ENCODE measurements around the gene S100A6.

The S100A6 gene

DNA sequence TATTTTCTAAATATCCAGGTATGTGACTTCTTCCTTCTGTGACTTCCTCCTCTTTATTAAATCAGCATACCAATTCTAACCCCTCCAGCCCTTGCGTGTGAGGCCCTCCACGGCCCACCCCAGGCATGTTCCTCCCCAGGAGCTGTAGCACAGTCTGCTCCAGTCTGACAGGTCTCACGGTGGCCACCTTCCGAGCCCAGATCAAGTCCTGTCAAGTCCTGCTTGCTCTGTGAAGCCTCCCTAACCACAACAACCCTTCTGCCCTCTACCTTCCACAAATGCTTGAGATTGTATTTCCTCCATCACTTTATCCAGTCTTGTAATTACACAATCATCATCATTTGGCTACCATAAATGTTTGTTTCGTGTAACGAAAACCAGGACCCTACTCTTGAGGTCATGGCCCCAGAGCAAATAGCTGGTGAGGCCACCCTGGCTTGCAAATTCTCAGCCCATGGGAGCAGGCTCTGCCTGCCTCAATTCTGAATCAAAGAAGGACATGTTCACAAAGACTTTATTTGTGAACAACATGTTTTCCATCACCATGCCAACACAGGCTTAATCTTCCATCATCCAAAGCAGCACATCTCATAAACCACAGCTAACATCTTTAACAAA is 42.3 kb downstream of the S100A6 start:
- no peak for DNase-seq

DNA sequence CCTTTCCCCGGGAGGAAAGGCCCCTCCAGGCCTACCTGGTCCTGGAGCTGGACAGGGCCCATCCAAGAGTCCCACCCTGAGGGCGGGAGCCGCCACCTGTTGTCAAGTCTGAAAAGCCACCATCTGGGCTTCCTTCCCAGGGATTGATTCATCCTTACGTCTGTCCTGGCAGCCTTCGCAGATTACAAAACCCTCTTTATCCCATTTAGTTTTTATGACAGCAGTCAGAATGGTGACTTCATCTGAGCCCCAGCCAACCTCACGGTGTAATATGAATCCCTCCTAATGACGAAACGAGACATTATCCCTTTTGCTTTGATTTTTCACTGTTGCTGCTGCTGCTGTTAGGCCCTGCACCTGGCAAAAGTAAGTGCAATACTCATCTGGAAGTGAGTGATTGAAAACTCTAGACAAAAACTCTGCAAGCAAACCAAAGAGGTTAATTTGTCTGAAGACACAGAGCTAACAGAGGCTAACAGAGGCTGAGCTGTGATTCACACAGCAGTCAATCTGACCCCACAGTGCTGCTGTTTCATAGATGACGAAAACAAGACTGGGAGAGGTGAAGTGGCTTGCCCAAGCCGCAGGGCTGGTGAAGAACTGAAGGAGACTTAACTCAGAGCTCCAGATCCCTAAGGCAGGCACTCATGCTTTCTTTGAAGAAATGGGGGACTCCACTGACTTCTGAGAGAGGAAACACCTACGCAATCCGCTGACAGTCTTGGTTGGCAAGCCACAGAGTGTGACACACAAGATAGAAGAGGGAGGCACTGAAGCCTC is 45.3 kb downstream of the S100A6 start:
- DNase-seq: peak; percentile 91

DNA sequence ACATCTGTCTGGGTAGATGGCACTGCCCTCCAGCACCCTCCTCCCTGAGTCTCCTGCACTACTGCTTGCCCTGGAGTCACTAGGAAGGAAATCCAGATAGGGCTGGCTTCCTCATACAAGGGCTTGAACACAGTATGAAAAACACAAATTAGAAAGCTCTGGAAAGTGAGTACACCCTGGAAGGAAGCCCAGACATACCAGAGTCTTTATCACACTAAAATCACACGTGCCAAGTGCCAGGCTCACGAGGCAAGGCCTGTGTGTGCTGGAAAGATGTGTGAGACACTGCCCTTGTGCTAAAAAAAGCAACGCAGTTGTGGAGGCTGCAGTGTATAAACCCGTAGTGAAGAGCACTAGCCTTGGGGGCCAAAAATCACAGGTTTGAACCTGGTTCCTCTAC is 47.1 kb downstream of the S100A6 start:
- no peak for DNase-seq

DNA sequence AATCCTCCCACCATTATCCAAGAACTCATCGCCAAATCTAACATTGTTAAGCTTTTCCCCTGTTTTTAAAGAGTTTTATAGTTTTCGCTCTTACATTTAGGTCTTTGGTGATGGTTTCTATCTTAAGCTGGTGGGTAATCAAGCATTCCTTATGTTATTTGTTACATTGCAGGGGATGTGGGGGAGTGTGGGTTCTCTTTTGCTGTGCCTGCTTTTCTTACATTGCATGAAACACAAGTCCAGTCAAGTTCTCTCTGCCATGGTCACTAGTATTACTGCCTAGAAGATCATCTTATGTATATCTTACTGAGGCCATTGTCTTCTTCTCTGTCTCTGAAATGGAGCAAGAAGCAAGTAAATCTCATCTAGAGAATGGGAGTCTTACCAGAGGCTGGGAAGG is 48.1 kb downstream of the S100A6 start:
- no peak for DNase-seq

DNA sequence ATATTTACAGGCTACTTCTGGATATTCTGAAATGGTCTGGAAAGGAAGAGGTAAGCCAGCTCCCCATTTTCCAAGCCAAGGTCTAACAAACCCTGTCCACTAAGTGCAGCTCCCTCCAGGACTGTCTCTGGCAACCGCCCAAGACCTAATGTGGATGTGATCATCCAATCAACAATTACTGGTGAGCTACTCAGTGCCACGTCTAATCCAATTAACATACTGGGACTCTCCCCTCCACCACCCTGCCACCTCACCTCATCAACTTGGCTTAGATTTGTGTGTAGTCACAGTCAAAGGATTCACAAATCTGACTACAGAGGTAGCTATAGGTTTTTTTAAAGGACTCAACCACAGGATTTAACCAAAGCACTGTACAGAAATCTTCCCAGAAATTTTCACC is 49.9 kb downstream of the S100A6 start:
- peak; percentile 71 for DNase-seq
